A172 (cell line): ENCODE measurements around the gene EFCAB5. TPM values are rescaled to one million over a fixed set of nuclear protein-coding genes. Genes with fewer than 3 reads are reported as not detected.
"Not testable (repeated sequence)": the region's sequence is repeated elsewhere in the genome, so short reads cannot be mapped to it uniquely, and the experiment has no call there.

Source experiments
- DNase-seq: peaks from one replicate; pipeline ENCODE4 v3.0.0-alpha.2; 2015; ENCODE audit warnings: low spot score
- total RNA-seq: library from RNA; depleted of rRNA; stranded (reverse); fragments of >200 nt; shearing (Covaris generic); gene quantifications from 2 replicates; pipeline ENCODE4 v1.2.3, GENCODE V29; 2014

EFCAB5 gene
- total RNA-seq, 1 experiment from 2014 or later = not detected

- DNase-seq = not testable (repeated sequence)
Observed at GRCh38 chr17:29935909-29936308, 5.5 kb upstream of the EFCAB5 start.

- DNase-seq = no peak
Observed at GRCh38 chr17:29936724-29937123, 4.7 kb upstream of the EFCAB5 start.

- no peak for DNase-seq
Observed at GRCh38 chr17:29945281-29945680, 3.8 kb downstream of the EFCAB5 start.

- DNase-seq = no peak
Observed at GRCh38 chr17:29948448-29949215, 7.2 kb downstream of the EFCAB5 start.

GRCh38 chr17:29949696-29950095 is 8.3 kb downstream of the EFCAB5 start:
- DNase-seq = no peak

- no peak for DNase-seq
Observed at GRCh38 chr17:29954405-29954804, 13.0 kb downstream of the EFCAB5 start.

GRCh38 chr17:29956225-29956624 is 14.8 kb downstream of the EFCAB5 start:
- DNase-seq = no peak

- DNase-seq = not testable (repeated sequence)
Observed at GRCh38 chr17:29957488-29957887, 16.1 kb downstream of the EFCAB5 start.

- no peak for DNase-seq
Observed at GRCh38 chr17:29958947-29959657, 17.7 kb downstream of the EFCAB5 start.

GRCh38 chr17:29959658-29960337 is 18.4 kb downstream of the EFCAB5 start:
- no peak for DNase-seq

- no peak for DNase-seq
Observed at GRCh38 chr17:29962656-29963055, 21.2 kb downstream of the EFCAB5 start.

- DNase-seq = no peak
Observed at GRCh38 chr17:29968271-29968670, 26.8 kb downstream of the EFCAB5 start.

- no peak for DNase-seq
Observed at GRCh38 chr17:29972277-29972676, 30.8 kb downstream of the EFCAB5 start.

GRCh38 chr17:29973005-29973404 is 31.6 kb downstream of the EFCAB5 start:
- no peak for DNase-seq

- DNase-seq = peak; percentile 16
Observed at GRCh38 chr17:29977836-29978235, 36.4 kb downstream of the EFCAB5 start.

- DNase-seq = no peak
Observed at GRCh38 chr17:29980261-29980660, 38.8 kb downstream of the EFCAB5 start.

- DNase-seq = no peak
Observed at GRCh38 chr17:29982991-29983653, 41.7 kb downstream of the EFCAB5 start.

GRCh38 chr17:29996458-29996857 is 55.0 kb downstream of the EFCAB5 start:
- DNase-seq = no peak

- no peak for DNase-seq
Observed at GRCh38 chr17:30000001-30000754, 58.7 kb downstream of the EFCAB5 start.

GRCh38 chr17:30000755-30001257 is 59.4 kb downstream of the EFCAB5 start:
- no peak for DNase-seq

- no peak for DNase-seq
Observed at GRCh38 chr17:30002088-30002487, 60.7 kb downstream of the EFCAB5 start.
